GM19463 (cell line): ENCODE measurements around the gene BRPF1.

Experiments used
- ATAC-seq: cut with Tn5 transposase; IDR thresholded peaks from one replicate; pipeline ENCODE4 v1.9.1; 2021; ENCODE audit warnings: mild to moderate bottlenecking, moderate library complexity; ENCODE audit not compliant: unreplicated experiment

Gene BRPF1, protein sequence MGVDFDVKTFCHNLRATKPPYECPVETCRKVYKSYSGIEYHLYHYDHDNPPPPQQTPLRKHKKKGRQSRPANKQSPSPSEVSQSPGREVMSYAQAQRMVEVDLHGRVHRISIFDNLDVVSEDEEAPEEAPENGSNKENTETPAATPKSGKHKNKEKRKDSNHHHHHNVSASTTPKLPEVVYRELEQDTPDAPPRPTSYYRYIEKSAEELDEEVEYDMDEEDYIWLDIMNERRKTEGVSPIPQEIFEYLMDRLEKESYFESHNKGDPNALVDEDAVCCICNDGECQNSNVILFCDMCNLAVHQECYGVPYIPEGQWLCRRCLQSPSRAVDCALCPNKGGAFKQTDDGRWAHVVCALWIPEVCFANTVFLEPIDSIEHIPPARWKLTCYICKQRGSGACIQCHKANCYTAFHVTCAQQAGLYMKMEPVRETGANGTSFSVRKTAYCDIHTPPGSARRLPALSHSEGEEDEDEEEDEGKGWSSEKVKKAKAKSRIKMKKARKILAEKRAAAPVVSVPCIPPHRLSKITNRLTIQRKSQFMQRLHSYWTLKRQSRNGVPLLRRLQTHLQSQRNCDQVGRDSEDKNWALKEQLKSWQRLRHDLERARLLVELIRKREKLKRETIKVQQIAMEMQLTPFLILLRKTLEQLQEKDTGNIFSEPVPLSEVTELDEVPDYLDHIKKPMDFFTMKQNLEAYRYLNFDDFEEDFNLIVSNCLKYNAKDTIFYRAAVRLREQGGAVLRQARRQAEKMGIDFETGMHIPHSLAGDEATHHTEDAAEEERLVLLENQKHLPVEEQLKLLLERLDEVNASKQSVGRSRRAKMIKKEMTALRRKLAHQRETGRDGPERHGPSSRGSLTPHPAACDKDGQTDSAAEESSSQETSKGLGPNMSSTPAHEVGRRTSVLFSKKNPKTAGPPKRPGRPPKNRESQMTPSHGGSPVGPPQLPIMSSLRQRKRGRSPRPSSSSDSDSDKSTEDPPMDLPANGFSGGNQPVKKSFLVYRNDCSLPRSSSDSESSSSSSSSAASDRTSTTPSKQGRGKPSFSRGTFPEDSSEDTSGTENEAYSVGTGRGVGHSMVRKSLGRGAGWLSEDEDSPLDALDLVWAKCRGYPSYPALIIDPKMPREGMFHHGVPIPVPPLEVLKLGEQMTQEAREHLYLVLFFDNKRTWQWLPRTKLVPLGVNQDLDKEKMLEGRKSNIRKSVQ (N-terminal part only)

DNA sequence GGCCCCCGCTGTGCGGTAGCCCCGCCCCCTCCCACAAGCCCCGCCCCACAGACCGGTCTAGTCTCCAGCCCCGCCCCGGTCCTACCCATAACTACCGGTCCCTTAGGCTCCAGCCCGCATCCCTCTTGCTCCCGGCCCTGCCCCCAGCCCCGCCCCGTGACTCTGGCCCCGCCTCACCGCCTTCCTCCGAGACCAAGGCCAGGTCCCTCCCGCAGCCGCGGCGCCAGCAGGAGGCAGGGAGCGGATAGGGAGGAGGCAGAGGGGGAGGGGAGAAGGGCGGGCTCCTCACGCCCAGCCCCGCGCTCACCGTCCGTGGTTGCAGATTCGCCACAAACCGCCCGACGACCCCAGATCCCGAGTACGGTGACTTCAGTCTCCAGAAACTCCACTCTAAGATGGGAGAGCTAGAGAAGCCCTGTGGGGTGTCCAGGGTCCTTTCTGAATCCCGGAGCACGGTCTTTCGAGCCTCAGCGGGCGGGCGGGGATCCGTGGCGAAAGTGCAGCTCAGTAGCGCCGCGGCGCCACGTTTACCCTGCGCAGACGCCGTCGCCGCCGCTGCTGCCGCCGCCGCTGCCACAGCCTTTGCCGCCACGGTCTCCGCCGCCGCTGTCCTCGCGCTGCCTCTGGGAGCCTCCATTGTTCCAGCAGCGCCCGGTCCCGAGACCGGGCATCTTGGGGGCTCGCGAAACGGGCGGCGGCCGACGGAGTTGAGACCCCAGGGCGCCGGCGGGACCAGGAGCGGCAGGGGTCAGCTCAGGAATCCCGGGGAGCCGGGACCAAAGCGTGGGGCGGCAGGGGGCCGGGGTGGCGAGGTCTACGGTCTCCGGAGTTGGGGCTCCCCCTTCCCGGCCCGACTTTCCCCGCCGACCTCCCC lies at the start of gene BRPF1:
TSS of gene BRPF1 (plus strand) at position 530 of the 874 bp plus-strand sequence. CDS start 2,406 bp downstream, outside the sequence.
- ATAC-seq = peak; percentile 97

DNA sequence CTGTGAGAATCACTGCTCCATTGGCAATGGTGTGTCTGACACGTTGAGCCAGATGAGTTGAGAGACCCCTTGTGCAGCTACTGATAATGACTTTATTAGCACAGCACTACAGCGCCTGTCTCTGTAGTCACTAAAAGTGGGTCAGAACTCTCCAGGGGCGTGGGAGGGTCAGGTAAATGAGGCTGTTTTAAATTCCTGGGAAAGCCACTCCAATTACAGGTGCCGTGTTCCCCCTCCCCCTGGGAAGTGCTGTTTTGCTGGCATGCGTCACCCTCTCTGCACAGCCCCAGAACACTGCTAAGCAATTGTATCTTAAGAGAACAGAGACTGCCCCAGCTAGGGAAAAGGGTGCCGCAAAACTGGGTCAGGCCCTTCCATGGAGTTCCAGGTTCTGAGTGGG lies 49.4 kb upstream of the BRPF1 start:
- ATAC-seq = no peak

DNA sequence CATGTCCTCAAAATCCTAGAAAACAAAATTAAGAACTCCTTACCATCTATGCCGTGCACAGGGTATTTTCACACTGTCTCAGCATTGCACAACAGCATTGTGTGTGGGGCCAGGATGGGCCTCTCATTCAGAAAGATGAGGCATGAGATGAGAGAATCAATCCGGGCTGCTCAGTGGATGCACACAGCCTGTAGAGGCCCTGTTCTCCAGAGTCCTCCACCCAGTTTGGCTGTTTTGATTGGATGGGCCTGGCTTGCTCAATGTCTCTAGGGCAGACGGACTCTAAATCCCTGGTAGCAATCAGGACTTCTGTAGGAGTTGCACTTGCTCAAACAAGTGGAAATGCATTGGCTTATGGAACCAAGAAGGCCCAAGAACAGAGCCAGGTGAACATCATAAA lies 48.1 kb upstream of the BRPF1 start:
- ATAC-seq = no peak

DNA sequence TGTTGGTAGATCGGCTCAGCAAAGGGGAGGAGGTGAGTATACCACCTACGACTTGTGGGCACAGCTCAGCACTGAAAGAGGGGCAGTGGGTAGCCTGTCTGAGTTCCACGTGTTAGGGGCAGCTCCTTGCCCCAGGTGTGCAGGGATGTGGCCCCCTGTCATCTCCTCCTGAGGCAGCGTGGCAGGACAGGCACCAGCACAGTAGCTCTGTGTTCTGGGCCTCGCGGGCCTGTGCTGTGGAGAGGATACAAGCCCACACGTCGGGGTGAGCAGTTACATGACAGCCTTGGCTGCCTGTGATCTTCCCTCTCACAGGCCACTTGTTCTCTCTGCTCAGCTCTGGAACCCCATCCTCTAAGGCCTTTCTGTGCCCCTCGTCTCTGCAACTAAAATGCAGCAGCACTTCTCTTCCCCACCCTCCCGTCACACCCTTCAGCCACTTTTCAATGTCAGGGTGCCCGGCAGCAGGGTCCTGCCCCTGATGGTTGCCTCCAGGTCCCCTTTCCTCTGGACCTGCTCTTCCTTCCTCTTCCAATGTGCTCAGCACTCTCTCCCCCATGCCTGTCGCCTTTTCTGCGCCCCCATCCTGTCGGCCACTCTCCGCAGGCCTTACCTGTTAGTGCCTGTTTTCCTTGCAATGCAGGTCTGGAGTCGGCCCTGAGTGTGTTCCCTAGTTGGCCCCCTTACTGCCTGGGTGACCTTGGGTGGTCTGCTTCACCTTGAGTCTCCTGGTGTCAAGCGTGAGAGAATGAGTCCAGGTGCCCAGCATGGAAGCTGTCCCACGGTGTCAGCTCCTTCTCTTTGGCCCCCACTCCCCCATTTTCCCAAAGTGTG lies 46.1 kb upstream of the BRPF1 start:
- no peak for ATAC-seq

DNA sequence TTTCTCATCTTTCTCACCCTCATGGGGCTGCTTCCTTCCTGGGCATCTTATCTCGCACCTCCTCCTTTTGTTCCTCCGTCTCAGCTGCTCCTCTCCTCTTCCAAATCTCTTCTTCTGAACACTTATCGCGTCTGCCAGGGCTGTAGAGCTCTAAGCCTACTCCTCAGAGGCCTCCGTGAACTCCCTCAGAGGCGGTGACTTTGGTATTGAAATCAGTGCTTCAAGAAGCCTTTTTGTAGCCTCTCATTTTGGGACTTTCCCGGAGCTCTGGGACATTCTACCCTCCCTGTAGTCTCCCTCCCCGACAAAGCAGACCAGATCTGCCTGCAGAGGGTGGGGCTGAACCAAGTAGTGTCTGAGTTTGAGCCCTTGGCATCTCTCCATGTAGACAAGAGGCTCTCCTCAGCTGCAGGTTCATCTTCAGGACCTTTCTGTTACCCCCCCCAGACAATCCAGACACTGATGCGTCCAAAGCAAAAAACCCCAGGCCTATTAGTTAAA lies 45.4 kb upstream of the BRPF1 start:
- ATAC-seq = no peak

DNA sequence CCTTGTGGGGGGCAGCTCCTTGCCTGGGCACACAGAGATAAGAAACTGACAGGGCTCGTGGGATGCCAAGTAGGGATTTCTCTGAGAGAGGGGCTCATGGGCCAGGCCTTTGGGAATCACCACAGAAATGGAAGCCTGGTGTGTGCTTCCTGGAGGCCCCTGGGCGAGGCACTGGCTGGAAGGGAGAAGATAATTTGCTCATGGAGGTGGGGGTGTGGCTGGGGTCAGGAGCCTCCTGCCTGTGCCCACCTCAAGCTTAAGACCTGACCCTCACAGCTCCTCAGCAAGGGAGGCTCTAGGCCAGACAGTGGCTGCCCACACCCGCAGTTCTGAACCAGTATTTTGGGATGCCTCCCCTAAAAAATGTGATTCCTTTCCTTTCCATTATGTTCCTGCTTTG lies 44.8 kb upstream of the BRPF1 start:
- ATAC-seq = no peak

DNA sequence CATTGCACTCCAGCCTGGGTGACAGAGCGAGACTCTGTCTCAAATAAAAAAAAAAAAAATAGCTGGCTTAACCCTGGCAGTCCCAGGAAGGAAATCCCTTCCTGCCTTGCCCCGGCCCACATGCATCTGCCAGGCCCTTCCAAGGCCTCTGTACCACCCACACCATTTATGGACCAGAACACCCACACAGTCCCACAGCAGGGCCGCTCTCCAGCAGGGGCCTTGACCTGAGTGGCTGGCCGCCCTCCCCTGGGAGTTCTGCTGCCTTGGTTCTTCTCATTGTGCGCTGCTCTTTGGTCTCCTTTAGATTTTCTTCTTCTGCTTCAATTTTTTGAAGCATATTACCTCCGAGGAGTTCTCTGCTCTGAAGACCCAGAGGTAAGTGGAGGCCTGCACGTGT lies 44.0 kb upstream of the BRPF1 start:
- ATAC-seq = no peak

DNA sequence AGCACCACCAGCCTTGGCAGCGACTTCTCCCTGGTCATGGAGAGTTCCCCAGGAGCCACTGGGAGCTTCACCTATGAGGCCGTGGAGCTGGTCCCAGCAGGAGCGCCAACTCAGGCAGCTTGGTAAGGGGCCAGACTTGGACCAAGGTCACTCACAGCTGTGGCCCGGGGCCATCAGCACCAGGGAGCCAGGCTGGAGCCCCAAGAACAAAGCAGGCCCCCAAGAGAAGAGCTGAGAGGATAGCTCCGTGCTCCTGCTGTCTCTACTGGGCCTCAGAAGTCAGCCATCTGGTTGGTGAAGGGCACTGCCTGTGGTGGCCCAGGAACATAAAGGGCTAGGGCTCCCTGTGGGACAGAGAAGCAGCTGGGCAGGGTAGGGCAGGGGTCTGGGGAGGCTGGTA lies 42.6 kb upstream of the BRPF1 start:
- ATAC-seq = no peak

DNA sequence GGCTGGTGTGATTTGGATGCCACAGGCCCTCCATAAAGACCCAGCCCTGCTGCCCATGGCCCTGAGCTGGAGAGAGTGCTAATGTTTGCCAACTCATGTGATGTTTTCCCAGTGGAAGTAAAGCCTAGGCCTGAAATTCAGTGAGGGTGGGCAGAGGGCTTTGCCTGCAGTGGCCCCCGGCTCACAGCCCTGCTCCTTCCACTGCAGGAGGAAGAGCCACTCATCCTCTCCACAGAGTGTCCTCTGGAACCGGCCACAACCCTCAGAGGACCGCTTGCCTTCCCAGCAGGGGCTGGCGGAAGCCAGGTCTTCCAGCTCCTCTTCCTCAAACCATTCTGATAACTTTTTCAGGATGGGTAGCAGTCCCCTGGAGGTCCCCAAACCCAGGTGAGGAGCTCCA lies 41.8 kb upstream of the BRPF1 start:
- ATAC-seq = no peak

DNA sequence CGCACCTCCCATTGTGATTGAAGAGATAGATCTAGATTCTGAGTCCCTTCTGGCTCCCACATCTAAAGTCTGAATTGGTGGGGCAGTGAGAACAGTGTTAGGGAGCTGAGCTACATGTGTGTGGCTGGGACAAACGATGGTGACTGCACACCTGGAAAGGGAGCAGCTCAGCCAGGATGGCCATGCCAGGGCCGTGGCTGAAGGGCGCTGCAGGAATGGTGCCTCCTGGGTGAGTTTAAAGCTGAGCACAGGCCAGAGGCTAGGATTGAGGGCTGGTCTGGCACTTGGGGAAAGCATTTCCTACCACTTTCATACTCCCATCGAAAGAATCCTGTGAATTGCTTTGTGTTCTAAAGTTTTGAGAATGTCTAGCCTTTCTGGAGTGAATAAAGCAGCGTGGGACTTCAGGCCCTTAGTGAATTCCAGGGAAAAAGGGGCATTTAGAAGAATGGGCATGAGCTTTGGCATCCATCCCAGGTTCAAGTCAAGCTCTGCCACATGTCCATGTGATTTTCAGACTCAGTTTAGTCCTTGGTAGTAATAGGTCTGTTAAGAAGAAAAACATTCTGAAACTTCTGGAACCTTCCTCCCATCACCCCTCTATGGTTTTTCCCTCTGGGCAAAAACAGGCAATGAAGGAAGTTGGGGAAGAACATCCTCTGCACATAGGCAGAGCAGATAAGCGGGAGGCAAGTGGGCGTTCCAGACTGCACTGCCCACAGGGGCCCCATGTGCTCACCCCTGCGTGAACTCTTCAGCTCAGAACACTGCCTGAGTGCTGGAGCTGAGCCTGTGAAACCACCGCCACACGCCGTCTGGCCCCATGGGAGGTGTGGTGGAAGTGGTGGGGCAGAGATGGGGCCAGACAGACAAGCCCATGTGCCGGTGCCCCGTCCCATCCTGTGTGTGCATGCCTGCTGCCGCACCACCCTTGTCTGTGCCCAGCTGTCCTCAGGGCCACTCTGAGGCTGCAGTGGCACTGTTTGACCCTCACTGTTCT lies 40.8 kb upstream of the BRPF1 start:
- ATAC-seq = peak; percentile 99

DNA sequence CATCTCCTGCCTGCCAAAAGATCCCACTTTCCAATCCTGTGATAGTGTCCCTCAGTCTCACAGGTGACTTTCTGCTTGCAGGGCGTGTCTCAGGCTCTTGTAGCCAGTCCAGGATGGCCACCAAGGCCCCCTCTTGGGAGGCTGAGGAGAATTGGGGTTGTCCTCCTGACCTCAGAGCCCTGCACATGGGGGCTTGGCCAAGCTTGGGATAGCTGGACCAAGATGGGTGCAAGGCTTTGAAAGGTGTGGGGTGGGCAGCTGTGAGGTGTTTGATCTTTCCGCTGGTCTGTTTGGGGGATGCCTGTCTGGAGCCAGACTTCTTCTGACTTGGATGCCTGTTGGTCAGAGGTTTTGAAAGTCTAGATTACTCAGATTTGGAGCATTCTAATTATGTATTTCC lies 39.9 kb upstream of the BRPF1 start:
- ATAC-seq = no peak

DNA sequence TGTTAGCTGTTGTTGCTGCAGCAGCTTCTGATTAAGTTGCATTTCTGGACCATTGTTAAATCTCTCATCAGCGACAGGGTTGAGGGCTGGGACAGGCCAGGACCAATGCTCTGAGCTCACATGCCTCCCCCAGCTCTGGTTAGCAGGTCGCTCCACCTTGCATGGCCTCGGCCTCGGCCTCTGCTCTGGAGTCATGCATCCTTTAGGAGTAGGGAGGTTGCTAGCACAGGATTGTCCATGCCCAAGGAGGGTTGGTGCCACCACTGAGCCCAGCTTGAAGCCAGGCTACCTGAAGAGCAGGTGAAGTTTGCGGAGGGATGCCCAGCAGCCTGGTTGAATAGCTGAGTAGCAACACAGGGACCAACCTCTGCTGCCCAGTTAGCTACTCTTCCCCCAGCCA lies 39.1 kb upstream of the BRPF1 start:
- no peak for ATAC-seq

DNA sequence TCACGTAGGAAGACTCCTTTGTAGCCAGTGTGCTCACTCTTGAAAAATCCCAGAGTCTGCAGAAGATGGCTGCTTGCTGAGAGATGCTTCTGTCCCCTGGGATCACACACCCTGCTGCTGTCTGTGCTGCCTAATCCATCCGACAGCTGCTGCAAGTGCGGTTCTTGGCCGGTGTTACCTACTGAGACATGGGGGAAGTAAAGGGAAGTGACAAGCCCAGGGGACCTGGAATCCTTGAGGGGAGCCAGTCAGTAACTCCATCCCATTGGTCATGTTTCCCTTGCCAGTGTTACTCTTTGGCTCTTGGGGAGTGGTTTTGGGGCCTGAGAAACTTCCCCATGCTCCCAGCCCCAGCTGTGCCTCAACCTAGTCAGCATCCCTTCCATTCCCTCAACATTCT lies 36.2 kb upstream of the BRPF1 start:
- ATAC-seq = no peak

DNA sequence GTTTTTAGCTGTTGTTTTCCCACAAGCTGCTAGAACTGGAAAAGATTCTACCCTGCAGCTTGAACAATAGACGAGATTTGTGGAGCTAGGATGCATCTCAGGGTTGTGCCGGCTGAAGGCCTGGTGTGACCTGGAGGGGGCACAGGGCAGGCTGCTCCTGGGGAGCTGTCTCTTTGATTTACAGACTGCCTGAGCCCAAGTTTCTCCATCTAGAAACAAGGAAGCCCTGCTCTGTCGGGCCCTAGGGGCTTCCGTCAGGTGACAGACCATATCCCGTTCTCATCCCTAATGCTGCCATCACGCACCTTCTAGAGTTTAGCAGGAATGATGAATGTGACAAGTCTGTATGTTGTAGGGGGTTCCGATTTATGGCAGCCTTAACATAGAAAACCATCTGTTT lies 35.8 kb upstream of the BRPF1 start:
- ATAC-seq = no peak

DNA sequence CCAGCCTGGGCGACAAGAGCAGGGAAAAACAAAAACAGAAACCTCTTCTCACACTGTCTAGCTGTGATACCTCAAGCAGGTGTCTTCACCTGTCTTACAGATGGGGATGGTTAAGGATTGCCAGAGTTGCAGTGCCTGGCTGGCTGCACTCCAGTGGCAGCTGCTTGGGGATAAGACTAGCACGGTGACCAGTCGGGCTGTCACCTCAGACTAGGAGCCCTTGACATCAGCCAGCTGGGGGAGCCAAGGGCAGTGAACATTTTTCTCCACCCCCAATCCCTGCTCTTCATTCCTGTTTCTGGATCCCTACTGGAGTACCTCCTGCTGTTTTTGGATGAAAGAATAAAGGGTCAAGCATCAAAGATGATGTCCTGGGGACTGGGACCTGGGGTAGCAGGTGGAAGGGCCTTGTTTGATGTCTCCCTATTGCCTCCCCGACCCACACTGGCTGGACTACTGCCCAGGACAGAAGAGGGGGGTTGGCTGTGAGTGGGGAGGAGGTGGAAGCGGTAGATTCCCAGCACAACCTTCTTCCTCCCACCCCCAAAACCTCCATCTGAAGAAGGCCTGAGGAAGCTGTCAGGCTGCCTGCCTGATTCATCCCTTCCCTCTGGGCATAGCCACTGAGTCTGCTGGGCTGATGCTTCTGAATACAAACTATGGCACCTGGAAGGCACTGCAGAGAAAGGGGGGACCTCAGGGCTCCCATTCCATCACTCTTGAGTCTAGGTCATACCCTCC lies 34.9 kb upstream of the BRPF1 start:
- no peak for ATAC-seq

DNA sequence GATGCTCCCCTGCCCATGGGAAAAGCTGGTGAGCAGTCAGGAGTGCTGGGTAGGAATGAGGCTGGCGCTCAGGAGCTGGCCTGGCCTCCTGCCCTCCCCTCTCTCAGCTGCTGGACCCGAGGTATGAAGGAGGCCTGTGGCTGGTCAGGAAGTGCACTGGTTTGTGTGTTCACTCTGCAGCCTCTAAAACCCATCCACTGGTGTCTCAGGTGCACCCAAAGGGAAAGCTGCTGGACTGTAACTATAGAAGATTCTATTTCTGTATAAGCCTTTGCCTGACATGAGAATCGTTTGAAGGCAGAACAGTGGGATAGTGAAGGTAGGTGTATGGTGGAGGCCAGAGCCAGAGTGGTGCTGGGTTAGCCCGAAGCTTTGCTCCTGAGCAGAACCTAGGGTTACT lies 33.6 kb upstream of the BRPF1 start:
- no peak for ATAC-seq

DNA sequence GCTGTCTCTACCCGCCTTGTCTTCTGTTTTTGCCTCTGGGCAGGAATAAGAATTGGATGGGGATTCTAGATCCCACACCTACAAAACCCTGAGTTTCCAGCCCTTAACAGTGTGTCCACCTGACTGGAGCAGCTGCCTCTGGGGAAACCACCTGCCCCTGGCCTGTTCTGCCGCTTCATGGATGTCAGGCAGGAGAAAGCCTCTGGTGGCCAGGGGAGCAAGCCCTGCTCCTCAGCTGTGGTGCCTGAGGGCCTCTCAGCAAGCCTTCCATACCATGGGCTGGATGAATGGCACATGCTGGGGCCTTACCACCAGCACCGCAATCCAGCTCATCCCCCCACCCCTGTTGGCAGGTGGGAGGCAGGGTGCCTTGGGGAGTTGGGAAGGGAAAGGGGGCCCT lies 33.2 kb upstream of the BRPF1 start:
- no peak for ATAC-seq

DNA sequence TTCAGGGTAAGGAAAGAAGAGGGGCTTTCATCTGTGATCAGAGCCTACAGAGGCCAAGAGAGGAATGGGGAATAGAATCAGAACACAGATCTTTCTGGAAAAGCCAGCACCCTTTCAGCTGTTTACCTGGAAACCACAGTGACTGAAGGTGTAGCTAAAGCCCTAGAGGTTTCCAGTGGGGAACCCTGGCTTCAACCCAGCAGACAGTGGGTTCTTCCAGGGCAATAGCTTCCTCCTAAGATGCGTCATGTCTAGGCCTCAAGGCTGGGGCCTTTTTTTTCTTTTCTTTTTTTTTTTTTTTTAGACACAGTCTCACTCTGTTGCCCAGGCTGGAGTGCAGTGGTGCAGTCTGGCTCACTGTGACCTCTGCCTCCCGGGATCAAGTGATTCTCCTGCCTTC lies 31.0 kb upstream of the BRPF1 start:
- no peak for ATAC-seq
